ENCODE measurements around the gene SH3PXD2A. TPM values are rescaled to one million over a fixed set of nuclear protein-coding genes. Genes with fewer than 3 reads are reported as not detected.

SH3PXD2A gene
- total RNA-seq, 2 experiments from 2014 or later = 12.4 to 14.5 TPM

DNA sequence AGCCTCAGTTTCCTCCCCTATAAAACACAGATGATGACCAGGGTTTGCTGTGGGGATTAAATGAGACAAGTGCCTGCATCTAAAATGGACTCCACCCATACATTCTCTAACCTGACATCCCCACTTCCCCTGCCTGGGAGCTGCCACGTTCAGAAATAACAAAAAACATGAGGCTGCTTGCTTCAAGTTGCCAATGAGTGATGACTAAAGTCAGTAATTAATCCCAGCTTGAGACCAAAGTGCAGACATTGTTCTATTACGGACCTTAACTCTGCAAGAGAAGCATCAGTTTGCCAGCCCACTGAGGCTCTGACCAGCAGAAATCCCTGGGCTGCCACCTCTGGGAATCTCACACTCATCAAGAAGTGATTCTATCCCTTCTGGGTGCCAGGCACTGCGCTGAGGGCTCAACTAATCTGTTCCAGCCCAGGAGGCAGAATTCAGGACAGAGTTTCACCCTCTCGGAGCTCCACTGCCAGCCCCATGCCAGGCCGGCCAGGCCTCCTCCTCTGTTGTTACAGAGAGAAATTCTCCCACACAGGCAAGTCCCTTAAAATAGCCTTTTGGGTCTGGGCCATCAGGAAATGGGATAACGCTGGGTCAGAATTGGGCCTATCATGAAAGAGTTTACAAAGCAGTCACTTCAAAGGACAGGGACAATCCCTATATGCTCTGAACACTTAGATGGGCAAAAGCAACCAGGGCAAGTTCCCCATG, 11.4 kb downstream of the SH3PXD2A start:
- Mint-ChIP-seq H3K36me3 (no peaks in the 10 kb centered on the region), H3K4me3 (no peak overlapping the region), H3K9me3 (ENCODE audit: low read depth) (no peaks in the 10 kb centered on the region), H3K4me1 (peaks cover 19% of the 10 kb centered on the region), H3K27me3 (peaks cover 7% of the 10 kb centered on the region), H3K27ac (no peak overlapping the region)
- CTCF ChIA-PET = interaction anchor here (0.9 to 1.6 kb wide), 4 partner anchors 8 to 131 kb away, joined by 3 to 5 read pairs (median 4); no protein-coding TSS in a partner anchor
- no peak for ATAC-seq
- no peak for DNase-seq

DNA sequence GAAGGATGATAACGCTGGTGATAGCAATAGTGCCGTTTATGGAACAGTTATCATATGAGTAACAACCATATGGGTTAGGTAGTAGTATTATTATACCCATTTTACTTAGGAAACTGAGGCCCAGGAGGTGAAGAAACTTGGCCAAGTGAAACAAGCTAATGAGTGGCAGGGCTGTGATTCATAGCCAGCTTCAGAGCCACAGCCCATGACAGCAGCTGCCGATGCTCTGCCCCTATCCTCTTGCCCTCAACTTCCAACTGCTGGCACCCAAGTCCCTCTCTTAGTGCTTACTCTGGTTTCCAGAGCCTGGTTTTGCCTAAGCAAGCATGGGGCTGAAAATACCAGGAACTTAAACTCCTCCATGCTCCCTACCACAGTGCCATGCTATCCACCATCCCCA, 12.3 kb downstream of the SH3PXD2A start:
- Mint-ChIP-seq H3K9me3 (ENCODE audit: low read depth) (no peaks in the 10 kb centered on the region), H3K4me3 (no peak overlapping the region), H3K27me3 (peaks cover 3% of the 10 kb centered on the region), H3K36me3 (no peaks in the 10 kb centered on the region), H3K4me1 (peaks cover 19% of the 10 kb centered on the region), H3K27ac (no peak overlapping the region)
- CTCF ChIA-PET = interaction anchor here (1.1 to 1.6 kb wide), 5 partner anchors 9 to 147 kb away, joined by 3 to 5 read pairs (median 4); no protein-coding TSS in a partner anchor
- no peak for DNase-seq
- ATAC-seq = no peak

DNA sequence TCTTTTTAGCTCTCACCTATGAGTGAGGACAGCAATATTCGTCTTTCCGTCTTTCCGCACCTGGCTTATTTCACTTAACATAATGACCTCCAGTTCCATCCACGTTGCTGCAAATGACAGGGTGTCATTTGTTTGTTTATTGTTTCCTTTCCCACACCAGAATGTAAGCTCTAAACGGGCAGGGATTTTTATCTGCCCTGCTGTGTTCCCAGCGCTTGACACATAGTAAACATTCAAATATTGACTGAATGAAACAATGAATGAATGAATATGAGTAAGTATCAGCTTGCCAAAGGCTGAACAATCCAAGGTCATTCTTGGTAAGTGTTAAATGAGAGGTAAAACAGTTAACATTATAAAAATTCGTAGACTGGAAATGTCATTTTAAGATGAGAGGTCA, 12.8 kb downstream of the SH3PXD2A start:
- ATAC-seq (no peak), DNase-seq (no peak)
- CTCF ChIA-PET = interaction anchor here (1.1 to 1.6 kb wide), 5 partner anchors 9 to 146 kb away, joined by 3 to 5 read pairs (median 4); no protein-coding TSS in a partner anchor

DNA sequence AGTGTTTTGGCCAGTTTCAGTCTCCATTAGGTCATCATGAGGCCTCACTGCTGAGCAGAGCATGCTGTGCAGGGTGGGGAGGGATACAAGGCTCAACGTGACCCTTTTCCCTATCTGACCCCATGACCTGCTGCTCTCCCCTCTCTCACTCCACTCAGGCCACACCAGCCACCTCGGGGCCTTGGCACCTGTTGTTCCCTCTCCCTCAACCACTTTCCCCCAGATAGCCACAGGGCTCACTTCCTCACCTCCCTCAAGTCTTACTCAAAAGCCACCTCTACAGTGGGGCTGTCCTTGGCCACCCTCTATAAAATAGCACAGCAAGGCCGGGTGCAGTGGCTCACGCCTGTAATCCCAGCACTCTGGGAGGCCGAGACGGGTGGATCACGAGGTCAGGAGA, 13.9 kb downstream of the SH3PXD2A start:
- Mint-ChIP-seq H3K9me3 (ENCODE audit: low read depth) (no peaks in the 10 kb centered on the region), H3K4me1 (peaks cover 15% of the 10 kb centered on the region), H3K36me3 (no peaks in the 10 kb centered on the region), H3K4me3 (no peak overlapping the region), H3K27ac (no peak overlapping the region), H3K27me3 (peaks cover 3% of the 10 kb centered on the region)
- ATAC-seq = no peak
- CTCF ChIA-PET = no interaction called here
- DNase-seq = no peak

More for the DNA sequence above, 12.8 kb downstream of the SH3PXD2A start:
- H3K36me3 Mint-ChIP-seq = no peaks in the 10 kb centered on the region
- H3K4me3 Mint-ChIP-seq = no peak overlapping the region
- H3K4me1 Mint-ChIP-seq = peaks cover 19% of the 10 kb centered on the region
- no peaks in the 10 kb centered on the region for H3K9me3 Mint-ChIP-seq (ENCODE audit: low read depth)
- H3K27ac Mint-ChIP-seq = no peak overlapping the region
- H3K27me3 Mint-ChIP-seq = peaks cover 3% of the 10 kb centered on the region

DNA sequence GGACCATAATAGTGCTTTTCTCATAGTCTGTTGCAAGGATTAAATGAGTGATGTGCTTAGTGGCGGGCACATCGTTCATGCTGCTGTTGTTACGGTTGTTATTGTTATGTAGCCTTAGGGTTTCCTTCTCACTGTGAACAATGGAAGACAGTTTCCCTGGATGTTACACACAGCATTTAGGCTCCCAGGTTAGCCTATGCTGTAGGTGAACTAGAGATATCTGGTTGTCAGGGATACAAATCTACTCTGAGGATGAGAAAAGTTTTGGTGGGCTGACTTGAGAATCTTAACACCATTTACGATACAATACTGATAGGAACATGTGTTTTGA, 14.7 kb downstream of the SH3PXD2A start:
- H3K27me3 Mint-ChIP-seq = peaks cover 3% of the 10 kb centered on the region
- H3K27ac Mint-ChIP-seq = no peak overlapping the region
- DNase-seq (no peak), ATAC-seq (no peak)
- no peak overlapping the region for H3K4me3 Mint-ChIP-seq
- peaks cover 7% of the 10 kb centered on the region for H3K4me1 Mint-ChIP-seq
- CTCF ChIA-PET = no interaction called here
- no peaks in the 10 kb centered on the region for H3K9me3 Mint-ChIP-seq (ENCODE audit: low read depth)
- H3K36me3 Mint-ChIP-seq = no peaks in the 10 kb centered on the region

DNA sequence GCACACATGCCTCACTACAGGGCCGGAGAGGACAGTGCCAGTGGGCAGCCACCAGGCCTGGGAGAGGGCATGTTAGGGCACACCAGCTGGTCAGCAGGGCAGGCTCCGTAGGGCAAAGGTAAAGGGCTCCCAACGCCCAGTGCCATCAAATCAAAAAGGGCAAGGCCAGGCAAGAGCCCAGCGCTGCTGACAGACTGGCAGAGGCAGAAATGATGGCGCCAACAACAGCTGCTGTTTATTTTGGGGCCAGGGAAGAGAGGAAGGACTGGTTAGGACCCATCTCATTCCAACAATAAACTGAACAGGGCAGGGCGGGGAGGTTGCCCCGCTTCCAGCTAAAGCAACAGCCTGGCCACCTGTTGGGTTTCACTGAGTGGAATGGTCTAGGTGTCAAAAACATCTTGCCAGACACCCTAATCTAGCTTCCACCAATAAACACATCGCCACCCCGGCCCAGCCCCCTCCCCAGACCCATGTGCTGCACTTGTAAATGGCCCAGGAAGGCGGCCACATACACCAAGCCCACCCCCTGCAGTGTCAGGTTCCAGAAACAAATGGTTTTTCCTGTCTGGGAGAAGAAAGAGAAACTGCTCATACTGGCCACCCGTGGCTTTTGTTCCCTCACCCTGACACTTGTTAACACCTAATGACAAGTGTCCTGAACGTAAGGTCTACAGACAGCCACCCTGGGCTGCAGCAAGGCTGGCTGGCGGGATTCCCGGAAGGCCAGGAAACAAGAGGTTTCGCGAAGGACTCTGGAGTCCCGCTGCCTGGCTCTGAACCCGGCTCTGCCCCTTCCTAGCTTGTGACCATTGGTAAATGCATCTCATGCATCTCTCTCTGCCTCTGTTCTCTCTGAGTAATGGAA, 15.3 kb downstream of the SH3PXD2A start:
- peaks cover 3% of the 10 kb centered on the region for H3K27me3 Mint-ChIP-seq
- DNase-seq = no peak
- no peak for ATAC-seq
- H3K9me3 Mint-ChIP-seq (ENCODE audit: low read depth) = no peaks in the 10 kb centered on the region
- H3K4me1 Mint-ChIP-seq = peaks cover 3% of the 10 kb centered on the region
- H3K36me3 Mint-ChIP-seq = no peaks in the 10 kb centered on the region
- CTCF ChIA-PET = interaction anchor here (1.1 to 2.0 kb wide), 2 partner anchors 7 to 15 kb away, joined by 4 to 5 read pairs; partner anchors contain the start of gene SH3PXD2A
- H3K27ac Mint-ChIP-seq = no peak overlapping the region
- H3K4me3 Mint-ChIP-seq = no peak overlapping the region

DNA sequence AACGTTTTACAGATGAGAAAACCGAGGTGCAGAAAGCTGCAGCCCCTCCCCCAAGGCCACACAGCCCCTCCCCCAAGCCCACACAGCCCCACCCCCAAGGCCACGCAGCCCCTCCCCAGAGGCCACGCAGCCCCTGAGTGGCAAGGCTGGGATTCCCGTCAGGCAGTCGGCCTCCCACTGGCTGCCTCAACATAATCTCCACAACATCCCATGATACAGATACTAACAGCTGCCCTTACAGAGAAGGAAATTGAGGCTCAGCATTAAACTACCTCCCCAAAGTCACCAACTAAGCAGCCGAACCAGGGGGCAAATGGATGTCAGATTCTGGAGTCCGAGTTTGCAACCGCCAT, 15.9 kb downstream of the SH3PXD2A start:
- CTCF ChIA-PET = interaction anchor here (1.1 to 2.0 kb wide), 2 partner anchors 8 to 15 kb away, joined by 4 to 5 read pairs; partner anchors contain the start of gene SH3PXD2A
- Mint-ChIP-seq H3K27ac (no peak overlapping the region), H3K36me3 (no peaks in the 10 kb centered on the region), H3K9me3 (ENCODE audit: low read depth) (no peaks in the 10 kb centered on the region), H3K27me3 (peaks cover 3% of the 10 kb centered on the region), H3K4me3 (no peak overlapping the region), H3K4me1 (no peaks in the 10 kb centered on the region)
- DNase-seq (no peak), ATAC-seq (no peak)

DNA sequence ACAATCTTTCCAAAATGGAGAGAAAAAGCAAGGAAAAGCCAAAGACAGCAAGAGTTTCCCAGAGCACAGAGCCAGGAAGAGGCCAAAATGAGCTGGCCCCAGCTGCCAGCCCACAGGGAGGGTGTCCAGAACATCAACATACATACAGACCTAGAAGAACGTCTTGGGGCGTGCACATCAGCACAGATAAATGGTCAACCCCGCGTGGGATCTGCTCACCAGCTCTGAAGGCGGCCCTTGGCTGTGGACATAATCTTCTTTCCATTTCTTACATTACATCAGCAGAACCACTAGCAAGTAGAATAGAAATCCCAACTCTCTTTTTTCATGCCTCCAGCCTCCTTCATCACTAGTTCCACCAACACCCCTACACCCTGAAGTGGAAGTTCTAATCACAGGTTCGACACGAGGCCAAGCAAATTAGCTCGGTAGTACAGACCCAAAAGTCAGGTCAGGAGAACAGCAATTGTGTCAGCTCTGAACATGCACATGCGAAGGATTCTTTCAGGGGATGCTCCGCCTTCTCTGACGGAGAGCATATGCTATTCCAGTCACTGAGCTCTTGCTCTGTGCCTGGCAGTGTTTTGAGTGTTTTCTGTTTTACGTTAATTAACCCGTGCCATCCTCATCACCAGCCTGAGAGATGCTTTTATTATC, 16.4 kb downstream of the SH3PXD2A start:
- CTCF ChIA-PET = interaction anchor here (0.6 to 2.0 kb wide), 3 partner anchors 9 to 20 kb away, joined by 3 to 5 read pairs (median 4); partner anchors contain the start of gene SH3PXD2A
- no peak overlapping the region for H3K27ac Mint-ChIP-seq
- H3K36me3 Mint-ChIP-seq = no peaks in the 10 kb centered on the region
- H3K27me3 Mint-ChIP-seq = peaks cover 3% of the 10 kb centered on the region
- no peak for DNase-seq
- H3K4me3 Mint-ChIP-seq = no peak overlapping the region
- ATAC-seq = no peak
- H3K4me1 Mint-ChIP-seq = no peaks in the 10 kb centered on the region
- H3K9me3 Mint-ChIP-seq (ENCODE audit: low read depth) = no peaks in the 10 kb centered on the region

DNA sequence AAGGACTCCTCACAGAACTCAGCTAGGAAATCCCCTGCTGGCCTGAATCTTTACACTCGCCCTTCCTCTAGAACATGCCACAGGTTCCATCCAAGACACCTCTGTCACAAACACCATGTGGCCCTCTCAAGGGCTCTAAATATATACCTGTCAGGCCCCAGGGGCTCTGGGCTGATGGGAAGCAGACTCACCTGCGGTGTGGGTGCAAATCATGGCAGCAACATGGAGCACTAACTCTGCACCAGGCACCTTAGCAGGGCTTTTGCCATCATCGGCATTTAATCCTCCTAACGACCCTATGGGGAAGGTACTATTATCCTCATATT, 17.3 kb downstream of the SH3PXD2A start:
- CTCF ChIA-PET = interaction anchor here (1.2 kb wide), 1 partner anchor 11 kb away, joined by 3 read pairs; no protein-coding TSS in a partner anchor

DNA sequence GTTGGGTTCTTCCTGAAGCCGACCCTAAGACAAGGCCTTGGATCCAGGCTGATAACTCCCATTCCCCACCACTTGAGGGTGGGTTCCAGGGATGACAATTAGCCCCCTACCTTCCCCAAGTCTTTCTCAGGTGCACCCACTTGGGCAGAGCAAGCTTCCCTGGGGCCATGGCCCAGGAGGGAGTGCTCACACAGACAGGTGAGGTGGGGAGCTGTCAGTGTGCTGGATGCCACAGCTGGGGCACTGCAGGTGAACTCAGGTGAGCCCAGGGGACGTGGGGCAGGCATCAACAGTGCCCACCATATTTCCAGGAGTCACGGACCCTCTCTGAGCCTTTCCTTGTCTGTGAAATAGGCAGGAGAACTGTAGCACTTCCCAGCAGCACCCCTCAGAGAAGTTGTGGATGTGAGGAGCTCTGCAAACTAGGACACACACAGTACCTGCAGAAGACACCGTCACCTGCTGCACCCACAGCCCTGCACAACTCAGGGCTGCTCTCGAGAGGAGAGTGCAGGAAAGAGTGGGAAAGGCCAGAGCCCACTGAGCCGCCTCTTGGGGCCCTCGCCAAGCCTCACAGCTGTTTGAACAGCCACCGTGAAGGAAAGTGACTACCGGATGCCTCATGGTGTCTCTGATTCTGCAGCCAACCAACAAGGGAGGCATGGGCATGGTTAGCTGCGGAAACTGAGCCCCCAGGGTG, 17.9 kb downstream of the SH3PXD2A start:
- peaks cover 2% of the 10 kb centered on the region for H3K9me3 Mint-ChIP-seq (ENCODE audit: low read depth)

More for the DNA sequence above, 17.3 kb downstream of the SH3PXD2A start:
- Mint-ChIP-seq H3K27me3 (peaks cover 3% of the 10 kb centered on the region), H3K4me1 (no peaks in the 10 kb centered on the region), H3K4me3 (no peak overlapping the region), H3K36me3 (no peaks in the 10 kb centered on the region), H3K9me3 (ENCODE audit: low read depth) (peaks cover 2% of the 10 kb centered on the region), H3K27ac (no peak overlapping the region)
- DNase-seq (no peak), ATAC-seq (no peak)

DNA sequence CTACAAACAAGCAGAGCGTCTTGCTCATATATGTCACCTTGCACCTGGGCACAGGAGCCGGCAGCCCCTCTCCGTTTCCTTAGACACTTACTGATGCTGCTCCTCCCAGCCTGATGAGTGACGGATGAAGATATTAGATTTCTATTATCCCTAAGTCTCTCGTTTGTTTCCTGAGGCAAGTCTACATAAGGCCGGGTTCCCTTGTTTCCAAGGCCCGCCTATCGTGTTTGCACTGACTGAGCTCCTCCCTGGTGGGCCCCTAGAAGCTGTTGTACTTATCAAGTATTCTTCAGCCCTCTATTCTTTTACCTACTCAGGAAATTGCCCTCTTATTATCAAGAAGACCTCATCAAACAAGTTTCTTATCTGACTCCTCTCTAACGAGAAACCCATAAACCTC, 18.5 kb downstream of the SH3PXD2A start:
- H3K9me3 Mint-ChIP-seq (ENCODE audit: low read depth) = peaks cover 2% of the 10 kb centered on the region
- ATAC-seq = no peak
- H3K27ac Mint-ChIP-seq = no peak overlapping the region
- peaks cover 4% of the 10 kb centered on the region for H3K27me3 Mint-ChIP-seq
- CTCF ChIA-PET = no interaction called here
- H3K4me1 Mint-ChIP-seq = no peaks in the 10 kb centered on the region
- no peak for DNase-seq
- H3K36me3 Mint-ChIP-seq = no peaks in the 10 kb centered on the region
- no peak overlapping the region for H3K4me3 Mint-ChIP-seq

More for the DNA sequence above, 17.9 kb downstream of the SH3PXD2A start:
- Mint-ChIP-seq H3K4me3 (no peak overlapping the region), H3K27me3 (peaks cover 3% of the 10 kb centered on the region), H3K4me1 (no peaks in the 10 kb centered on the region), H3K36me3 (no peaks in the 10 kb centered on the region), H3K27ac (no peak overlapping the region)
- ATAC-seq (no peak), DNase-seq (no peak)
- CTCF ChIA-PET = interaction anchor here (1.2 kb wide), 1 partner anchor 11 kb away, joined by 3 read pairs; no protein-coding TSS in a partner anchor

DNA sequence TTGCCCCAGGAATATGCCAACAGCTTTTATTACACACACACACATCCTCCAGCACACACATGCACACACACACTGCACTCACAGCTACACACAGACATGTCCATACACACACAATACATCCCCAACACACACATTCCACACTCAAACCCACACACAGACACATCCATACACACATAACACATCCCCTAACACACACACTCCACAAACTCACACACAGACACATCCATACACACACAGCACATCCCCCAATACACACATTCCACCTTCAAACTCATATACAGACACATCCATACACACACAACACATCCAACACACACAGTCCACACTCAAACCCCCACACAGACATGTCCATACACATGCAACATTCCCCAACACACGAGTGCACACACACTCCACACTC, 19.1 kb downstream of the SH3PXD2A start:
- no peaks in the 10 kb centered on the region for H3K4me1 Mint-ChIP-seq
- H3K27me3 Mint-ChIP-seq = peaks cover 5% of the 10 kb centered on the region
- DNase-seq = no peak
- H3K9me3 Mint-ChIP-seq (ENCODE audit: low read depth) = peaks cover 2% of the 10 kb centered on the region
- no peak overlapping the region for H3K4me3 Mint-ChIP-seq
- no peak overlapping the region for H3K27ac Mint-ChIP-seq
- ATAC-seq = no peak
- H3K36me3 Mint-ChIP-seq = no peaks in the 10 kb centered on the region
- CTCF ChIA-PET = interaction anchor here (1.2 kb wide), 1 partner anchor 16 kb away, joined by 3 read pairs; no protein-coding TSS in a partner anchor

Measured in activated CD8-positive, alpha-beta memory T cell treated with anti-CD3 and anti-CD28 coated beads, Interleukin-2, amount 10 ng/mL, durations not matched to agents 7 days and 5 days (primary cell).